DND-41 (cell line): ENCODE data around the gene REXO4.
A peak's percentile ranks its signal among the peaks of the same experiment; 100 is the strongest.

ENCODE experiments used
- ATAC-seq: fragments of 200-7000 bp; cut with Tn5 transposase; 3 replicates; pipeline ENCODE4 v1.9.1; 2021; ENCODE audit warnings: low read depth; ENCODE audit not compliant: insufficient read depth
- DNase-seq: peaks from one replicate; pipeline ENCODE4 v3.0.0-alpha.2; 2020
- H2AFZ ChIP-seq: 2 replicates; pipeline ENCODE4 v1.6.0; 2012; ENCODE audit warnings: low read depth, low read length
- H3K27ac ChIP-seq: 2 replicates; pipeline ENCODE4 v1.5.1; 2012; ENCODE audit warnings: low read length, inconsistent platforms
- H3K27me3 ChIP-seq: fragments of 200-600 bp; sonication (generic); 2 replicates; pipeline ENCODE4 v1.6.0; 2012; ENCODE audit warnings: low read length, mild to moderate bottlenecking, inconsistent platforms; ENCODE audit not compliant: insufficient read depth, poor library complexity
- H3K36me3 ChIP-seq: 2 replicates; pipeline ENCODE4 v1.5.1; 2012; ENCODE audit warnings: low read length, inconsistent platforms; ENCODE audit not compliant: insufficient read depth
- H3K4me1 ChIP-seq: 2 replicates; pipeline ENCODE4 v1.5.1; 2012; ENCODE audit warnings: mild to moderate bottlenecking, low read length; ENCODE audit not compliant: insufficient read depth
- H3K4me2 ChIP-seq: 2 replicates; pipeline ENCODE4 v1.6.0; 2012; ENCODE audit warnings: mild to moderate bottlenecking, moderate library complexity, low read length, inconsistent platforms; ENCODE audit not compliant: insufficient read depth
- H3K4me3 ChIP-seq, 2 experiments: fragments of 200-600 bp in 1 of 2; shearing (Covaris generic) in 1 of 2; 2 replicates each; pipeline ENCODE4 v1.5.1; 2012 to 2016; ENCODE audit warnings: inconsistent platforms in 2 of 2, low read length in 2 of 2, mild to moderate bottlenecking in 2 of 2, low read depth in 1 of 2, moderate library complexity in 1 of 2
- H3K79me2 ChIP-seq: 2 replicates; pipeline ENCODE4 v1.6.0; 2012; ENCODE audit warnings: low read length, inconsistent platforms; ENCODE audit not compliant: insufficient read depth
- H3K9ac ChIP-seq: 2 replicates; pipeline ENCODE4 v1.6.0; 2012; ENCODE audit warnings: low read depth, mild to moderate bottlenecking, inconsistent platforms, low read length, moderate library complexity
- H3K9me3 ChIP-seq: 2 replicates; pipeline ENCODE4 v1.5.1; 2012; ENCODE audit warnings: low read length, moderate library complexity, mild to moderate bottlenecking, inconsistent platforms; ENCODE audit not compliant: insufficient read depth, severe bottlenecking
- H4K20me1 ChIP-seq: 2 replicates; pipeline ENCODE4 v1.6.0; 2012; ENCODE audit warnings: low read length; ENCODE audit not compliant: insufficient read depth
- EZH2 ChIP-seq: IDR thresholded peaks from 3 replicates; pipeline ENCODE4 v1.6.1; 2012; ENCODE audit warnings: borderline replicate concordance, low read depth, mild to moderate bottlenecking, moderate library complexity, low read length, inconsistent platforms; ENCODE audit not compliant: severe bottlenecking
- TF ChIP-seq, protein P1 (sequence below): IDR thresholded peaks from 2 replicates; pipeline ENCODE4 v1.5.1; 2012; ENCODE audit warnings: borderline replicate concordance, low read length, moderate library complexity, mild to moderate bottlenecking; ENCODE audit not compliant: poor library complexity, severe bottlenecking; ENCODE audit errors: extremely low read depth

Gene REXO4

DNA sequence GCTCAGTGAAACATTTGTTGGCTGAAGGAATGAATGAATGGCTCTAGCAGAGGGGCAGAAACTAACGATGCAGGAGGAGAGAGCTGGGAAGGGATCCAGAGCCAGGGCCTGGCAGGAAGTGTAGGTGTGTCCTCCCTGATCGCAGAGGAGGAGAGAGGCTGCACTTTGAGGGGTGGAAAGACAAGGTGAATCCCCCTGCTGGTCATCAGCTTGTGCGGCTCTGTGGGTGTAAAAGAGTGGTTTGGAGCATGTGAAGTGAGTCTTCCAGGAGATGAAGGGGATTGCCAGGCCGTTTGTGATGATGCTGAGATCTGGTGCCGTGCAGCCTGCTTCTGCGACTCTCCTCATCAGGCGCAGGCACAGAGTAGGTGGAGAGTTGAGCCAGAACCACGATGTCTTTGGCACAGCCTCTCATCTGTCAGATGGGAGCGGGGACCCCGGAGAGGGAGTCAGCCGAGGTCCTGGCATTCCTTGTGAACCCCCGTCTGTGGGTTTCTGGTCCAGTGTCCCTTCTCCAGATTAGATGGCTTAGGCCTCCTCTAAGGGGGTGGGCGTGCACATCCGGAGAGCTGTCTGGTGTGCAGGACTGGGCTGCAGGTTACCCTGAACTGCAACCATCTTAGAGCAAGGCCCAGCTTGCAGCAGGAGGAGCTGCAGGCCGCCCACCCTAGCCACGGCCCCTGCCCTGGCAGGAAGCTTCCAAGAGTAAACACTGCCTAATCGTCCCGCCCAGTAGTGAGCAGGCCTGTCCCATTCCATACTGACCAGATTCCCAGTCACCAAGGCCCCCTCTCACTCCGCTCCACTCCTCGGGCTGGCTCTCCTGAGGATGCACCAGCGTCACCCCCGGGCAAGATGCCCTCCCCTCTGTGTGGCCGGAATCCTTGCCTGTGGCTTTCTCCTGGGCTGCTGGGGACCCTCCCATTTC, 4.1 kb upstream of the REXO4 start, which contains the start of gene ADAMTS13:
ADAMTS13 (plus strand) TSS at position 753 of the 928 bp plus-strand sequence; CDS start at position 830, 77 bp downstream.
- DNase-seq (no peak), ATAC-seq (no peak)
- H3K4me2 ChIP-seq = no peak within 1 kb of the TSS
- H3K4me3 ChIP-seq = no peak within 1 kb of the TSS
- H3K79me2 ChIP-seq = peaks cover 10% of the 10 kb centered on the region
- H3K36me3 ChIP-seq = no peaks in the 10 kb centered on the region; the same call in 1 of the 2 replicates
- no peak within 1 kb of the TSS for H3K27ac ChIP-seq
- H2AFZ ChIP-seq = peak within 1 kb of the TSS; percentile 49; the same call in 1 of the 2 replicates
- peaks cover 14% of the 10 kb centered on the region for H3K4me1 ChIP-seq
- no peaks in the 10 kb centered on the region for H3K27me3 ChIP-seq
- TF ChIP-seq, protein P1, sequence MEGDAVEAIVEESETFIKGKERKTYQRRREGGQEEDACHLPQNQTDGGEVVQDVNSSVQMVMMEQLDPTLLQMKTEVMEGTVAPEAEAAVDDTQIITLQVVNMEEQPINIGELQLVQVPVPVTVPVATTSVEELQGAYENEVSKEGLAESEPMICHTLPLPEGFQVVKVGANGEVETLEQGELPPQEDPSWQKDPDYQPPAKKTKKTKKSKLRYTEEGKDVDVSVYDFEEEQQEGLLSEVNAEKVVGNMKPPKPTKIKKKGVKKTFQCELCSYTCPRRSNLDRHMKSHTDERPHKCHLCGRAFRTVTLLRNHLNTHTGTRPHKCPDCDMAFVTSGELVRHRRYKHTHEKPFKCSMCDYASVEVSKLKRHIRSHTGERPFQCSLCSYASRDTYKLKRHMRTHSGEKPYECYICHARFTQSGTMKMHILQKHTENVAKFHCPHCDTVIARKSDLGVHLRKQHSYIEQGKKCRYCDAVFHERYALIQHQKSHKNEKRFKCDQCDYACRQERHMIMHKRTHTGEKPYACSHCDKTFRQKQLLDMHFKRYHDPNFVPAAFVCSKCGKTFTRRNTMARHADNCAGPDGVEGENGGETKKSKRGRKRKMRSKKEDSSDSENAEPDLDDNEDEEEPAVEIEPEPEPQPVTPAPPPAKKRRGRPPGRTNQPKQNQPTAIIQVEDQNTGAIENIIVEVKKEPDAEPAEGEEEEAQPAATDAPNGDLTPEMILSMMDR = peak; percentile 25
- TF ChIP-seq EZH2 = no peak
- no peaks in the 10 kb centered on the region for H3K9me3 ChIP-seq
- no peak within 1 kb of the TSS for H3K9ac ChIP-seq
- H4K20me1 ChIP-seq = no peaks in the 10 kb centered on the region

DNA sequence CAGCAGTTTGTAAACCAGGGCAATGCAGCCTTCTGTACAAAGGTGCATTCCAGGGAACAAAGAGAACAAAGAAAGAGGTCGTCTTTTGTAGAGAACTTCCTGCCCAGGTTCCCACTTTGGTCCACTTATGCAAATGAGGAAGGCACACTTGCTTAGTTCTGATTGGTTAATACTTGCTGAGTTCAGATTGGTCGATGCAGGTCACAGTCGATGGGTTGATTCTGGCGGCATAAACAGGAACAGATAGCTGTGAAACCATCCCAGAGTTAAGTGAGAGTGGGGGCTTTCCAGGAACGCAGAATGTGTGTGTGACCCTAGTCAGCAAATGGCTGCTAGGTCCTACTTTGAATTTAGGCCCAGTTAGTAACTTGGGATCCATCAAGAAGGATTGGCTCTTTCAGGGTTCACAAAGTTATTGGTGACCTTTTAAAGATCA, 2.6 kb upstream of the REXO4 start:
- DNase-seq = no peak
- no peak for TF ChIP-seq EZH2
- TF ChIP-seq, protein P1 = no peak

DNA sequence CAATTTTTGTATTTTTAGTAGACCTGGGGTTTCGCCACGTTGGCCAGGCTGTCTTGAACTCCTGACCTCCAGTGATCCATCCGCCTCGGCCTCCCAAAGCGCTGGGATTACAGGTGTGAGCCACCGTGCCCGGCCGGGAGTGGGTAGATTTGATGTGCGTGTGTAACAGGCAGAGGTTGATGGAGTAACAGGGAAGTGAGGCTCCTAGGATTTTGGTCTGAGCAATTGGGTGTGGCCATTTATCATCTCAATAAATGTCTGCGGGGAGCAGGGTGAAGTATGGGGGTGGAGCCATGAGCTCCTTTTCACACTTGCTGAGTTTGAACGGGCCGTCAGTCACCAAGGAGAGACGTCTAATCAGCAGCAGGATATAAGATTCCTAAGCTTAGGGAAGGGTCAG, 1.2 kb upstream of the REXO4 start:
- peaks cover 39% of the 10 kb centered on the region for H3K79me2 ChIP-seq

More for the DNA sequence above, 2.6 kb upstream of the REXO4 start:
- Histone ChIP-seq H3K4me3 (no peak overlapping the region), H3K36me3 (peaks cover 11% of the 10 kb centered on the region), H3K9ac (no peak overlapping the region), H4K20me1 (peaks cover 9% of the 10 kb centered on the region; the same call in 1 of the 2 replicates), H3K27ac (no peak overlapping the region), H3K4me2 (no peak overlapping the region), H3K79me2 (peaks cover 25% of the 10 kb centered on the region), H3K27me3 (no peaks in the 10 kb centered on the region), H3K4me1 (peaks cover 28% of the 10 kb centered on the region), H3K9me3 (no peaks in the 10 kb centered on the region), H2AFZ (no peak overlapping the region)
- ATAC-seq = no peak

More for the DNA sequence above, 1.2 kb upstream of the REXO4 start:
- DNase-seq (no peak), ATAC-seq (no peak)
- peaks cover 38% of the 10 kb centered on the region for H3K4me1 ChIP-seq
- no peak overlapping the region for H3K27ac ChIP-seq
- peak overlapping the region in 1 of 2 experiments; percentile 81; a peak in 2 of 4 replicates for H3K4me3 ChIP-seq
- peak overlapping the region; percentile 82 for H3K9ac ChIP-seq
- peaks cover 25% of the 10 kb centered on the region for H3K36me3 ChIP-seq
- H2AFZ ChIP-seq = no peak overlapping the region
- no peaks in the 10 kb centered on the region for H3K9me3 ChIP-seq
- H3K4me2 ChIP-seq = peak overlapping the region; percentile 93
- peaks cover 17% of the 10 kb centered on the region; the same call in 1 of the 2 replicates for H4K20me1 ChIP-seq
- no peaks in the 10 kb centered on the region for H3K27me3 ChIP-seq
- TF ChIP-seq EZH2 = no peak
- TF ChIP-seq, protein P1 = no peak
